GM23338 (cell line): Measurements from ENCODE around the gene HSD11B2. TPM values are rescaled to one million over a fixed set of nuclear protein-coding genes. Genes with fewer than 3 reads are reported as not detected.

Experiments
- ATAC-seq: fragments of 200-7000 bp; cut with Tn5 transposase; 3 replicates; pipeline ENCODE4 v1.9.1; 2020
- DNase-seq: peaks from one replicate; pipeline ENCODE4 v3.0.0-alpha.2; 2015; ENCODE audit warnings: low spot score
- H2AFZ ChIP-seq: fragments of 200-600 bp; sonication (generic); 2 replicates; pipeline ENCODE4 v1.8.0; 2016; ENCODE audit warnings: antibody characterized with exemption, mild to moderate bottlenecking, moderate library complexity
- H3F3A ChIP-seq: fragments of 200-600 bp; sonication (generic); replicated peaks from 2 replicates; pipeline ENCODE4 v1.8.0; 2017; ENCODE audit warnings: antibody characterized with exemption, mixed run types, low read depth
- H3K27ac ChIP-seq: fragments of 200-600 bp; sonication (generic); 2 replicates; pipeline ENCODE4 v1.6.1; 2016; ENCODE audit warnings: low read depth
- H3K27me3 ChIP-seq: fragments of 200-600 bp; sonication (generic); 2 replicates; pipeline ENCODE4 v1.8.0; 2016; ENCODE audit warnings: mild to moderate bottlenecking, mixed run types, moderate library complexity; ENCODE audit not compliant: insufficient read depth
- H3K36me3 ChIP-seq: fragments of 200-600 bp; sonication (generic); 2 replicates; pipeline ENCODE4 v1.8.0; 2016; ENCODE audit warnings: mild to moderate bottlenecking; ENCODE audit not compliant: insufficient read depth
- H3K4me1 ChIP-seq: fragments of 200-600 bp; sonication (generic); 2 replicates; pipeline ENCODE4 v1.8.0; 2016; ENCODE audit warnings: mild to moderate bottlenecking, moderate library complexity; ENCODE audit not compliant: insufficient read depth
- H3K4me2 ChIP-seq: fragments of 200-600 bp; sonication (generic); 2 replicates; pipeline ENCODE4 v1.7.1; 2017; ENCODE audit warnings: mixed run types
- H3K4me3 ChIP-seq: fragments of 200-600 bp; sonication (generic); 2 replicates; pipeline ENCODE4 v1.6.1; 2016; ENCODE audit warnings: mixed run types
- H3K79me2 ChIP-seq: fragments of 200-600 bp; sonication (generic); replicated peaks from 2 replicates; pipeline ENCODE4 v1.8.0; 2017; ENCODE audit warnings: mild to moderate bottlenecking; ENCODE audit not compliant: insufficient read depth
- H3K9me2 ChIP-seq: fragments of 200-600 bp; sonication (generic); 2 replicates; pipeline ENCODE4 v1.8.0; 2017; ENCODE audit not compliant: insufficient read depth
- H4K20me1 ChIP-seq: fragments of 200-600 bp; sonication (generic); replicated peaks from 2 replicates; pipeline ENCODE4 v1.8.0; 2017; ENCODE audit warnings: mild to moderate bottlenecking; ENCODE audit not compliant: insufficient read depth
- H3K27ac Mint-ChIP-seq: 2 replicates; pipeline ENCODE4 v1.8.0; 2020; ENCODE audit warnings: inconsistent platforms, mild to moderate bottlenecking, moderate library complexity, mixed read lengths
- H3K27me3 Mint-ChIP-seq: 3 replicates; pipeline ENCODE4 v1.8.0; 2022; ENCODE audit warnings: low read depth, mild to moderate bottlenecking, moderate library complexity, mixed read lengths, inconsistent platforms; ENCODE audit not compliant: insufficient read depth, poor library complexity
- H3K36me3 Mint-ChIP-seq: 3 replicates; pipeline ENCODE4 v1.8.0; 2021; ENCODE audit warnings: low read depth, mild to moderate bottlenecking, inconsistent platforms, moderate library complexity, mixed read lengths
- H3K4me1 Mint-ChIP-seq: 3 replicates; pipeline ENCODE4 v1.8.0; 2020; ENCODE audit warnings: mild to moderate bottlenecking, inconsistent platforms, mixed read lengths
- H3K4me3 Mint-ChIP-seq: 3 replicates; pipeline ENCODE4 v1.8.0; 2021; ENCODE audit warnings: moderate library complexity, mild to moderate bottlenecking, inconsistent platforms, mixed read lengths
- H3K9me3 Mint-ChIP-seq: 3 replicates; pipeline ENCODE4 v1.8.0; 2020; ENCODE audit warnings: moderate library complexity, mild to moderate bottlenecking, inconsistent platforms, mixed read lengths
- CREB1 ChIP-seq: fragments of 250-450 bp; sonication (Bioruptor Pico); IDR thresholded peaks from 2 replicates; pipeline ENCODE4 v1.5.0; 2020; ENCODE audit warnings: low read depth, mild to moderate bottlenecking, moderate library complexity
- EZH2 ChIP-seq: fragments of 200-600 bp; sonication (generic); IDR thresholded peaks from one replicate; pipeline ENCODE4 v1.8.0; 2017; ENCODE audit warnings: antibody characterized with exemption, mild to moderate bottlenecking, low read depth; ENCODE audit not compliant: unreplicated experiment
- EZH2phosphoT487 ChIP-seq: fragments of 200-600 bp; sonication (generic); IDR thresholded peaks from one replicate; pipeline ENCODE4 v1.8.1; 2018; ENCODE audit warnings: antibody characterized with exemption; ENCODE audit not compliant: unreplicated experiment
- JUNB ChIP-seq: IDR thresholded peaks from one replicate; pipeline ENCODE4 v1.6.1; 2016; ENCODE audit warnings: antibody characterized with exemption; ENCODE audit not compliant: unreplicated experiment
- NANOG ChIP-seq: IDR thresholded peaks from 2 replicates; pipeline ENCODE4 v1.6.1; 2016; ENCODE audit warnings: antibody characterized with exemption, borderline replicate concordance
- POLR2AphosphoS5 ChIP-seq: IDR thresholded peaks from 2 replicates; pipeline ENCODE4 v1.6.1; 2016; ENCODE audit warnings: antibody characterized with exemption, low read depth
- STAT1 ChIP-seq: IDR thresholded peaks from one replicate; pipeline ENCODE4 v1.6.1; 2016; ENCODE audit warnings: antibody characterized with exemption; ENCODE audit not compliant: unreplicated experiment
- ZNF114 ChIP-seq: fragments of 250-450 bp; sonication (Bioruptor Pico); IDR thresholded peaks from 2 replicates; pipeline ENCODE4 v1.5.0; 2020; ENCODE audit warnings: mild to moderate bottlenecking, moderate library complexity
- ZNF331 ChIP-seq: fragments of 250-450 bp; sonication (Bioruptor Pico); IDR thresholded peaks from 2 replicates; pipeline ENCODE4 v1.5.0; 2020; ENCODE audit warnings: low read depth, mild to moderate bottlenecking, moderate library complexity
- polyA plus RNA-seq: library from polyadenylated mRNA; unstranded; fragments of >200 nt; fragmentation: Nextera tagmentation; extraction: Ambion mirVana; gene quantifications from 2 replicates; pipeline ENCODE4 v1.2.1, GENCODE V29; 2016
- total RNA-seq: library from RNA; depleted of rRNA; stranded (reverse); fragments of >200 nt; shearing (Covaris generic); gene quantifications from 2 replicates; pipeline ENCODE4 v1.2.3, GENCODE V29; 2014
- TF ChIP-seq, protein P1 (sequence below), 2 experiments: fragments of 200-600 bp in 1 of 2; sonication (generic) in 1 of 2; conservative IDR thresholded peaks; 2 replicates each; pipeline versions ENCODE4 v1.5.1 to v1.6.1; 2016 to 2017; ENCODE audit warnings: antibody characterized with exemption in 2 of 2, low read depth in 2 of 2, mild to moderate bottlenecking in 2 of 2, moderate library complexity in 1 of 2
- TF ChIP-seq, protein P2 (sequence below): IDR thresholded peaks from 2 replicates; pipeline ENCODE4 v1.6.1; 2016; ENCODE audit warnings: antibody characterized with exemption
- TF ChIP-seq, protein P3 (sequence below): IDR thresholded peaks from one replicate; pipeline ENCODE4 v1.6.1; 2018; ENCODE audit warnings: antibody characterized with exemption; ENCODE audit not compliant: unreplicated experiment
- TF ChIP-seq, protein P4 (sequence below): fragments of 250-450 bp; sonication (Bioruptor Pico); IDR thresholded peaks from 2 replicates; pipeline ENCODE4 v1.5.0; 2020; ENCODE audit warnings: mild to moderate bottlenecking, moderate library complexity

HSD11B2 gene
- total and polyA plus RNA-seq, 2 experiments from 2014 or later: 14.8 to 23.0 TPM

GRCh38 chr16:67482233-67482924 lies 51.5 kb downstream of the HSD11B2 start:
- peaks cover 7% of the 10 kb centered on the region for H3K4me1 ChIP-seq
- no peaks in the 10 kb centered on the region for H3K9me2 ChIP-seq
- H3K27me3 ChIP-seq: peaks cover 19% of the 10 kb centered on the region
- H3K4me2 ChIP-seq: peak overlapping the region; percentile 80; the same call in 1 of the 2 replicates
- Mint-ChIP-seq H3K4me1 (peaks cover 5% of the 10 kb centered on the region; the same call in 2 of the 3 replicates), H3K4me3 (peak overlapping the region; percentile 100), H3K9me3 (no peaks in the 10 kb centered on the region), H3K27me3 (peaks cover 37% of the 10 kb centered on the region), H3K36me3 (no peaks in the 10 kb centered on the region), H3K27ac (no peak overlapping the region)
- peaks cover 4% of the 10 kb centered on the region; the same call in 1 of the 2 replicates for H4K20me1 ChIP-seq
- 0 out of 2 replicates have a peak, but pooled peaks cover 6% of the 10 kb centered on the region for H3F3A ChIP-seq
- peaks cover 24% of the 10 kb centered on the region for H3K79me2 ChIP-seq
- TF ChIP-seq, protein P1, sequence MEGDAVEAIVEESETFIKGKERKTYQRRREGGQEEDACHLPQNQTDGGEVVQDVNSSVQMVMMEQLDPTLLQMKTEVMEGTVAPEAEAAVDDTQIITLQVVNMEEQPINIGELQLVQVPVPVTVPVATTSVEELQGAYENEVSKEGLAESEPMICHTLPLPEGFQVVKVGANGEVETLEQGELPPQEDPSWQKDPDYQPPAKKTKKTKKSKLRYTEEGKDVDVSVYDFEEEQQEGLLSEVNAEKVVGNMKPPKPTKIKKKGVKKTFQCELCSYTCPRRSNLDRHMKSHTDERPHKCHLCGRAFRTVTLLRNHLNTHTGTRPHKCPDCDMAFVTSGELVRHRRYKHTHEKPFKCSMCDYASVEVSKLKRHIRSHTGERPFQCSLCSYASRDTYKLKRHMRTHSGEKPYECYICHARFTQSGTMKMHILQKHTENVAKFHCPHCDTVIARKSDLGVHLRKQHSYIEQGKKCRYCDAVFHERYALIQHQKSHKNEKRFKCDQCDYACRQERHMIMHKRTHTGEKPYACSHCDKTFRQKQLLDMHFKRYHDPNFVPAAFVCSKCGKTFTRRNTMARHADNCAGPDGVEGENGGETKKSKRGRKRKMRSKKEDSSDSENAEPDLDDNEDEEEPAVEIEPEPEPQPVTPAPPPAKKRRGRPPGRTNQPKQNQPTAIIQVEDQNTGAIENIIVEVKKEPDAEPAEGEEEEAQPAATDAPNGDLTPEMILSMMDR (conservative IDR thresholded peaks at IDR 0.05; ENCODE audit: low read depth in 2 of 2): no peak
- TF ChIP-seq EZH2phosphoT487 (no peak), POLR2AphosphoS5 (no peak), NANOG (no peak), EZH2 (no peak), ZNF114 (CRISPR knock-in tag) (no peak), STAT1 (no peak), ZNF331 (CRISPR knock-in tag) (no peak), JUNB (no peak), CREB1 (no peak)
- TF ChIP-seq, protein P2, sequence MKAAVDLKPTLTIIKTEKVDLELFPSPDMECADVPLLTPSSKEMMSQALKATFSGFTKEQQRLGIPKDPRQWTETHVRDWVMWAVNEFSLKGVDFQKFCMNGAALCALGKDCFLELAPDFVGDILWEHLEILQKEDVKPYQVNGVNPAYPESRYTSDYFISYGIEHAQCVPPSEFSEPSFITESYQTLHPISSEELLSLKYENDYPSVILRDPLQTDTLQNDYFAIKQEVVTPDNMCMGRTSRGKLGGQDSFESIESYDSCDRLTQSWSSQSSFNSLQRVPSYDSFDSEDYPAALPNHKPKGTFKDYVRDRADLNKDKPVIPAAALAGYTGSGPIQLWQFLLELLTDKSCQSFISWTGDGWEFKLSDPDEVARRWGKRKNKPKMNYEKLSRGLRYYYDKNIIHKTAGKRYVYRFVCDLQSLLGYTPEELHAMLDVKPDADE: no peak
- TF ChIP-seq, protein P3, sequence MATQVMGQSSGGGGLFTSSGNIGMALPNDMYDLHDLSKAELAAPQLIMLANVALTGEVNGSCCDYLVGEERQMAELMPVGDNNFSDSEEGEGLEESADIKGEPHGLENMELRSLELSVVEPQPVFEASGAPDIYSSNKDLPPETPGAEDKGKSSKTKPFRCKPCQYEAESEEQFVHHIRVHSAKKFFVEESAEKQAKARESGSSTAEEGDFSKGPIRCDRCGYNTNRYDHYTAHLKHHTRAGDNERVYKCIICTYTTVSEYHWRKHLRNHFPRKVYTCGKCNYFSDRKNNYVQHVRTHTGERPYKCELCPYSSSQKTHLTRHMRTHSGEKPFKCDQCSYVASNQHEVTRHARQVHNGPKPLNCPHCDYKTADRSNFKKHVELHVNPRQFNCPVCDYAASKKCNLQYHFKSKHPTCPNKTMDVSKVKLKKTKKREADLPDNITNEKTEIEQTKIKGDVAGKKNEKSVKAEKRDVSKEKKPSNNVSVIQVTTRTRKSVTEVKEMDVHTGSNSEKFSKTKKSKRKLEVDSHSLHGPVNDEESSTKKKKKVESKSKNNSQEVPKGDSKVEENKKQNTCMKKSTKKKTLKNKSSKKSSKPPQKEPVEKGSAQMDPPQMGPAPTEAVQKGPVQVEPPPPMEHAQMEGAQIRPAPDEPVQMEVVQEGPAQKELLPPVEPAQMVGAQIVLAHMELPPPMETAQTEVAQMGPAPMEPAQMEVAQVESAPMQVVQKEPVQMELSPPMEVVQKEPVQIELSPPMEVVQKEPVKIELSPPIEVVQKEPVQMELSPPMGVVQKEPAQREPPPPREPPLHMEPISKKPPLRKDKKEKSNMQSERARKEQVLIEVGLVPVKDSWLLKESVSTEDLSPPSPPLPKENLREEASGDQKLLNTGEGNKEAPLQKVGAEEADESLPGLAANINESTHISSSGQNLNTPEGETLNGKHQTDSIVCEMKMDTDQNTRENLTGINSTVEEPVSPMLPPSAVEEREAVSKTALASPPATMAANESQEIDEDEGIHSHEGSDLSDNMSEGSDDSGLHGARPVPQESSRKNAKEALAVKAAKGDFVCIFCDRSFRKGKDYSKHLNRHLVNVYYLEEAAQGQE: no peak
- TF ChIP-seq, protein P4, sequence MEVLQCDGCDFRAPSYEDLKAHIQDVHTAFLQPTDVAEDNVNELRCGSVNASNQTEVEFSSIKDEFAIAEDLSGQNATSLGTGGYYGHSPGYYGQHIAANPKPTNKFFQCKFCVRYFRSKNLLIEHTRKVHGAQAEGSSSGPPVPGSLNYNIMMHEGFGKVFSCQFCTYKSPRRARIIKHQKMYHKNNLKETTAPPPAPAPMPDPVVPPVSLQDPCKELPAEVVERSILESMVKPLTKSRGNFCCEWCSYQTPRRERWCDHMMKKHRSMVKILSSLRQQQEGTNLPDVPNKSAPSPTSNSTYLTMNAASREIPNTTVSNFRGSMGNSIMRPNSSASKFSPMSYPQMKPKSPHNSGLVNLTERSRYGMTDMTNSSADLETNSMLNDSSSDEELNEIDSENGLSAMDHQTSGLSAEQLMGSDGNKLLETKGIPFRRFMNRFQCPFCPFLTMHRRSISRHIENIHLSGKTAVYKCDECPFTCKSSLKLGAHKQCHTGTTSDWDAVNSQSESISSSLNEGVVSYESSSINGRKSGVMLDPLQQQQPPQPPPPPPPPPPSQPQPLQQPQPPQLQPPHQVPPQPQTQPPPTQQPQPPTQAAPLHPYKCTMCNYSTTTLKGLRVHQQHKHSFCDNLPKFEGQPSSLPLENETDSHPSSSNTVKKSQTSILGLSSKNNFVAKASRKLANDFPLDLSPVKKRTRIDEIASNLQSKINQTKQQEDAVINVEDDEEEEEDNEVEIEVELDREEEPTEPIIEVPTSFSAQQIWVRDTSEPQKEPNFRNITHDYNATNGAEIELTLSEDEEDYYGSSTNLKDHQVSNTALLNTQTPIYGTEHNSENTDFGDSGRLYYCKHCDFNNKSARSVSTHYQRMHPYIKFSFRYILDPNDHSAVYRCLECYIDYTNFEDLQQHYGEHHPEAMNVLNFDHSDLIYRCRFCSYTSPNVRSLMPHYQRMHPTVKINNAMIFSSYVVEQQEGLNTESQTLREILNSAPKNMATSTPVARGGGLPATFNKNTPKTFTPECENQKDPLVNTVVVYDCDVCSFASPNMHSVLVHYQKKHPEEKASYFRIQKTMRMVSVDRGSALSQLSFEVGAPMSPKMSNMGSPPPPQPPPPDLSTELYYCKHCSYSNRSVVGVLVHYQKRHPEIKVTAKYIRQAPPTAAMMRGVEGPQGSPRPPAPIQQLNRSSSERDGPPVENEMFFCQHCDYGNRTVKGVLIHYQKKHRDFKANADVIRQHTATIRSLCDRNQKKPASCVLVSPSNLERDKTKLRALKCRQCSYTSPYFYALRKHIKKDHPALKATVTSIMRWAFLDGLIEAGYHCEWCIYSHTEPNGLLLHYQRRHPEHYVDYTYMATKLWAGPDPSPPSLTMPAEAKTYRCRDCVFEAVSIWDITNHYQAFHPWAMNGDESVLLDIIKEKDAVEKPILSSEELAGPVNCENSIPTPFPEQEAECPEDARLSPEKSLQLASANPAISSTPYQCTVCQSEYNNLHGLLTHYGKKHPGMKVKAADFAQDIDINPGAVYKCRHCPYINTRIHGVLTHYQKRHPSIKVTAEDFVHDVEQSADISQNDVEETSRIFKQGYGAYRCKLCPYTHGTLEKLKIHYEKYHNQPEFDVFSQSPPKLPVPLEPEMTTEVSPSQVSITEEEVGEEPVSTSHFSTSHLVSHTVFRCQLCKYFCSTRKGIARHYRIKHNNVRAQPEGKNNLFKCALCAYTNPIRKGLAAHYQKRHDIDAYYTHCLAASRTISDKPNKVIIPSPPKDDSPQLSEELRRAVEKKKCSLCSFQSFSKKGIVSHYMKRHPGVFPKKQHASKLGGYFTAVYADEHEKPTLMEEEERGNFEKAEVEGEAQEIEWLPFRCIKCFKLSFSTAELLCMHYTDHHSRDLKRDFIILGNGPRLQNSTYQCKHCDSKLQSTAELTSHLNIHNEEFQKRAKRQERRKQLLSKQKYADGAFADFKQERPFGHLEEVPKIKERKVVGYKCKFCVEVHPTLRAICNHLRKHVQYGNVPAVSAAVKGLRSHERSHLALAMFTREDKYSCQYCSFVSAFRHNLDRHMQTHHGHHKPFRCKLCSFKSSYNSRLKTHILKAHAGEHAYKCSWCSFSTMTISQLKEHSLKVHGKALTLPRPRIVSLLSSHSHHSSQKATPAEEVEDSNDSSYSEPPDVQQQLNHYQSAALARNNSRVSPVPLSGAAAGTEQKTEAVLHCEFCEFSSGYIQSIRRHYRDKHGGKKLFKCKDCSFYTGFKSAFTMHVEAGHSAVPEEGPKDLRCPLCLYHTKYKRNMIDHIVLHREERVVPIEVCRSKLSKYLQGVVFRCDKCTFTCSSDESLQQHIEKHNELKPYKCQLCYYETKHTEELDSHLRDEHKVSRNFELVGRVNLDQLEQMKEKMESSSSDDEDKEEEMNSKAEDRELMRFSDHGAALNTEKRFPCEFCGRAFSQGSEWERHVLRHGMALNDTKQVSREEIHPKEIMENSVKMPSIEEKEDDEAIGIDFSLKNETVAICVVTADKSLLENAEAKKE (CRISPR knock-in tag): no peak
- no peak overlapping the region for H3K27ac ChIP-seq
- ATAC-seq (no peak), DNase-seq (no peak)
- no peaks in the 10 kb centered on the region for H3K36me3 ChIP-seq
- peak overlapping the region; percentile 99; the same call in 1 of the 2 replicates for H2AFZ ChIP-seq
- H3K4me3 ChIP-seq: peak overlapping the region; percentile 57; the same call in 1 of the 2 replicates
